PFSK-1 (cell line): ENCODE data around the gene NFS1. TPM values are rescaled to one million over a fixed set of nuclear protein-coding genes. Genes with fewer than 3 reads are reported as not detected.
A peak's percentile ranks its signal among the peaks of the same experiment; 100 is the strongest.

Experiments used
- FOXP2 ChIP-seq: optimal IDR thresholded peaks from 2 replicates; pipeline ENCODE3; 2011; ENCODE audit warnings: borderline replicate concordance, control low read depth, inconsistent platforms; ENCODE audit not compliant: insufficient read depth; ENCODE audit errors: extremely low read length, extremely low read depth
- POLR2AphosphoS5 ChIP-seq: IDR thresholded peaks from 2 replicates; pipeline ENCODE4 v1.6.1; 2012; ENCODE audit warnings: low read depth, mild to moderate bottlenecking, control low read depth, low read length, moderate library complexity
- REST ChIP-seq, 2 experiments: IDR thresholded peaks; 2 replicates each; pipeline versions ENCODE4 v1.6.1 to v1.8.0; 2011 to 2012; ENCODE audit warnings: low read depth in 2 of 2, low read length in 2 of 2, control low read depth in 1 of 2, inconsistent platforms in 1 of 2, mild to moderate bottlenecking in 1 of 2, moderate library complexity in 1 of 2; ENCODE audit not compliant: insufficient read depth in 1 of 2
- SIN3A ChIP-seq: IDR thresholded peaks from 2 replicates; pipeline ENCODE4 v1.6.1; 2012; ENCODE audit warnings: mild to moderate bottlenecking, low read length, moderate library complexity, borderline replicate concordance; ENCODE audit not compliant: insufficient read depth
- TAF1 ChIP-seq: IDR thresholded peaks from 2 replicates; pipeline ENCODE4 v1.6.1; 2012; ENCODE audit warnings: low read length, control low read depth, borderline replicate concordance; ENCODE audit not compliant: insufficient read depth
- polyA plus RNA-seq: library from polyadenylated mRNA; unstranded; fragments of >200 nt; gene quantifications from one replicate; pipeline ENCODE4 v1.2.1, GENCODE V29; 2012; ENCODE audit warnings: low read depth, missing spikeins; ENCODE audit not compliant: insufficient read length

Gene NFS1
- 33.4 TPM for polyA plus RNA-seq

DNA sequence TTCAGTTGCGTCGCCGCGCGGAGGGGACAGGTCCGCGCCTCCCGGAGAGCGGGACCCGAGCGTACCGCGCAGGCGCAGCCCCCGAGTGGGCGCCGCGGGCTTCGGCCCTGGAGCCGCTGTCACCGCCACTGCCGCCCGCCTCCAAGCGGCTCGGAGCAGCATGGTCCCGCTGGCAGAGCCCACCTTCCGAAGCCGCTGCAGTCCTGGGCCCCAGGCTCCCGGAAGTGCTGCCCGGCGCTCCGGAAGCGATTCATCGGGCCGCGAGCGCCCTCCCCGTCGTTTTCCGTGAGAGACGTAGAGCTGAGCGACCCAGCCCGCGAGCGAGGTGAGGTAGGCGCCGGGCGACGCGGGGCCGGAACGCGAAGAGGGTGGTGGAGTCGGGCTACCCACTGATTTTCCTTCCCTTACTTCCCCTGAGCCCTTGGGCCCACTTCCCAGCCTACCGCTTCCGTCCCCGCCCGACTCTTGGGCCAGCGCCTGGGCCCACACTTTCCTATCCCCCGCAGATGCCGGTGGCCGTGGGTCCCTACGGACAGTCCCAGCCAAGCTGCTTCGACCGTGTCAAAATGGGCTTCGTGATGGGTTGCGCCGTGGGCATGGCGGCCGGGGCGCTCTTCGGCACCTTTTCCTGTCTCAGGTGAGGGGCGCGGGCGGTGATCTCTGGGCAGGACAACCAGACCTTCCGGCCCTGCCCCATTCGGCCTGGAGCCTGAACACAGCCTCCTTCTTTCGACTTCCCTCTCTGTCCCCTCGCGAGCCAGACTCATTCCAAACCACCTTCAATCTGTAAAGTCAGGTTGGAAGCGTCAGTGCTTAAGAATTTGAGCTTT is at the start of gene NFS1, which contains the start of gene ROMO1:
TSS of gene NFS1 (minus strand) at position 226 of the 830 bp plus-strand sequence. CDS start at position 162, 64 bp downstream.
TSS of gene ROMO1 (plus strand) at position 279 of the 830 bp plus-strand sequence. CDS start at position 507, 228 bp downstream.
- TF ChIP-seq TAF1 (peak; percentile 79; the same call in 1 of the 2 replicates), FOXP2 (peak; percentile 38), SIN3A (peak; percentile 49; the same call in 1 of the 2 replicates), REST (IDR thresholded peaks at IDR 0.05; ENCODE audit: insufficient read depth in 1 of 2, low read depth in 2 of 2, low read length in 2 of 2) (no peak), POLR2AphosphoS5 (peak; percentile 94)

DNA sequence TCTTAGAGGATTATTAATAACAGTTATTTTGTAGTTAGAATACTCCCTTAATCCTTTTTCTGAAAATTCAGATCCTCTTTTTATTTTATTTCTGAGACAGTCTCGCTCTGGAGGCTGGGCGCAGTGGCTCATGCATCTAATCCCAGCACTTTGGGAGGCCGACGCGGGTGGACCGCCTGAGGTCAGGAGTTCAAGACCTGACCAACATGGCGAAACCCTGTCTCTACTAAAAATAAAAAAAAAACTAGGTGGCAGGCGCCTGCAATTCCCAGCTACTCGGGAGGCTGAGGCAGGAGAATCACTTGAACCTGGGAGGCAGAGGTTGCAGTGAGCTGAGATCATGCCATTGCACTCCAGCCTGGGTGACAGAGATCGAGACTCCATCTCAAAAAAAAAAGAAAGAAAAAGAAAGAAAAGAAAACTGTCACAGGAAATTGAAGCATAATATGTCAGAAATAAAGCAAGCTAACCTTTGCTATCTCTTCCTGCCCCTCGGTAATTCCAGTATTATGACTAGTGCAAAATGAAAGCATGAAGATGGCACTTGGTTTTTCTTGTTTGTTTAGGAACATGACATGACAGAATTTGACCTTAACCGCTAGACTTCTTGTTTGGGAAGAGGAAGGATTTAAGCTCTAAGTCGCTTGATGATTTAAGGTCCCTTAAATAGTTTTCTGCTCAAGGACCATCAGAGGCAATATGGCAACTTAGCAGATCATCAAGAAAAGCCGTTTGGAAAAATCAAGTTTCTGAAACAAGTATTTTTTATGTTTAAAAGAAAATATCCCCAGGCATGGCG is 44.7 kb upstream of the NFS1 start:
- no peak for TF ChIP-seq SIN3A
- TF ChIP-seq POLR2AphosphoS5 = no peak
- TF ChIP-seq TAF1 = no peak
- TF ChIP-seq FOXP2 = no peak
- TF ChIP-seq REST (IDR thresholded peaks at IDR 0.05; ENCODE audit: insufficient read depth in 1 of 2, low read depth in 2 of 2, low read length in 2 of 2) = no peak

DNA sequence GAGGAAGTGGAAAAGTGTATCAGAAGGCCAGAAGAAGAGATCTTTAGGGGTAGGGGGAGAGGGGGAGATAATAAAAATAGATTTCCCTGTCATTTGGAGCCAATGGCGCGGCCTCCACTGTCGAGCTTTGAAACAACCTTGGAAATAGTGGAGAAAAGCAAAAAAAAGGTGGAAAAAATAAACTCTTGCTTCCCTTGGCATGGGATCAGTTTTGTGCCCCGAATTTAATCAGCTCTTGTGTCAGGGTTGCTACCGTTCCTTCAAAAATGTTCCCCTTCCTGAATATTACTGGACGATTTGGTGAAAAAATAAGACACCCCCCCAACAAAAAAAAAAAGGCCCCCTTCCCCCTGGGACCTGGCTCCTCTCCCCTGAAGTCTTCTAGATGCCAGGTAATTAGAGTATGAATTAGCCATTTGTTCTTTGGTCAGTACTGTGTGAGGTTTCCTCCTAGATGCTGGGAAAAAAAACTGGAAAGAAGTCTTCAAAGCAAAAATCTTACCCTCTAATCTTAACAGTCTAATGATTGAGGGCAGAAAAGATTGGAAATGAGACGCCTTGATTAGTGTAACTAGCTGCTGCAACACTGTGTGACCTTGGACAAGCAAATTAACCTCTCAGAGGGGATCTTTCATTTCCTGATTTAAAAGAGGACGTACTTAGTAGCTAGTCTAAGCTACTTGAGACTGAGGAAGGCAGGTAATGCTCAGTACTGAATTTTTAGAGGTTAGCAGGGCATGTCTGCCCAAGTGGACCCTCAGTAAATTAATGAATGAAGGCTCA is 43.8 kb upstream of the NFS1 start:
- TF ChIP-seq TAF1 (peak; percentile 30; the same call in 1 of the 2 replicates), POLR2AphosphoS5 (0 out of 2 replicates have a peak, but pooled peaks have one; percentile 44), FOXP2 (no peak), REST (IDR thresholded peaks at IDR 0.05; ENCODE audit: insufficient read depth in 1 of 2, low read depth in 2 of 2, low read length in 2 of 2) (no peak; a peak in 1 of 4 replicates), SIN3A (0 out of 2 replicates have a peak, but pooled peaks have one; percentile 23)

DNA sequence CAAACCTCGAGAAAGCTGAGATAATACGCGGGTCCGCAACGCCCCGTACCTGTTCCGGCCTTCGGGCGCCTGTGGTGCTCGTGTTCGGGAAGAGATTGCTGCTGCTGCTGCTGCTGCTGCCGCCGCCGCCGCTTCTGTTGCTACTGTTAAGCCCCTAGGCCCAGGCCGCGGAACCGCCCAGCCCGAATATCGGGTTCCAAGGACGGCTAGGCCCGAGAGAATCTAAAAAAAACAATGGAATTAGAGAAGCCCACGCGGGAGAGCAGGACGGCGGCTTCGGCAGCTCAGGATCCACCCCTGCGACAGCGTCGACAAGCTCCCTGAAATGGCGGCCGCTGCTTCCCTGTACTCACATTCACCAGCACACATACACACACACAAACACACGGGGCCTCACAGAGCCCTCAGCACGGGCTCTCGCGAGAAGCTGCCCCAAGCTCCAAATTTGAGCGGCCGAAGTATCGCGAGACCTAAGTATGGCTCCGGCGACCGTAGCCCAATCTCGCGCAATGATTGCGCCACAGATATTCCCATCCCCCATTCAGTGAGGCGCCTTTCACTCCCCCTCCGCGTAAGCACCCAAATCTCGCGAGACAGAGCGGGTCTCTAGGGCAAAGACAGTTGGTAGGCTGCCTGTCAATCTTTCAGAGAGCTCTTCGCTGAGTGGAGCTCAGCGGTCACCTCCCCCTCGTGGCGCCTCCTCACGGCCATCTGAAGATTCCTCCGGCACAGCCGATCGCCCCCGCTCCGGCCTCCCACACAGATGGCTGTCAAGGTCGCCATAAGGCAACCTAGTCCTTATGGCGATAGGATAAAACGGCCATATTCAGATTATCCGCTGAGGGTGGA is 43.0 kb upstream of the NFS1 start, which contains the start of gene RBM39:
TSS of gene RBM39 (minus strand) at position 369 of the 849 bp plus-strand sequence. CDS start 1,386 bp downstream, outside the sequence.
- TF ChIP-seq POLR2AphosphoS5 = peak; percentile 93
- peak; percentile 73 for TF ChIP-seq FOXP2
- peak; percentile 97 for TF ChIP-seq SIN3A
- peak; percentile 16 to 61; a peak in 2 of 4 replicates for TF ChIP-seq REST (IDR thresholded peaks at IDR 0.05; ENCODE audit: insufficient read depth in 1 of 2, low read depth in 2 of 2, low read length in 2 of 2)
- peak; percentile 73 for TF ChIP-seq TAF1
